ENCODE measurements around the gene LRRC52. TPM values are rescaled to one million over a fixed set of nuclear protein-coding genes. Genes with fewer than 3 reads are reported as not detected.

Gene LRRC52
- total RNA-seq, 2 donors from 2014 or later, result not detected

- 17 to 29% methylated on average over 4 of the region's 4 CpGs for WGBS, 2 donors
- H3K27ac ChIP-seq, result no peak overlapping the region
- no peaks in the 10 kb centered on the region for H3K27me3 ChIP-seq
- no peak for ATAC-seq
- H3K4me3 ChIP-seq, result no peak overlapping the region
- TF ChIP-seq CTCF (IDR thresholded peaks at IDR 0.05), result no peak
- no peak for TF ChIP-seq POLR2A (IDR thresholded peaks at IDR 0.05)
- H3K9me3 ChIP-seq, result no peaks in the 10 kb centered on the region
- intact Hi-C loops (cut with DNase I), result no loop called here
- DNase-seq, result no peak
- H3K4me1 ChIP-seq, result no peaks in the 10 kb centered on the region
- H3K36me3 ChIP-seq (replicated peaks in 1 of 2; ENCODE audit: insufficient read depth in 1 of 2, low read depth in 2 of 2), result no peaks in the 10 kb centered on the region
Observed at GRCh38 chr1:165575468-165576099, 31.8 kb downstream of the LRRC52 start.

- no peak for TF ChIP-seq POLR2A (IDR thresholded peaks at IDR 0.05)
- no peak for TF ChIP-seq CTCF (IDR thresholded peaks at IDR 0.05)
- Histone ChIP-seq H3K27me3 (no peaks in the 10 kb centered on the region), H3K4me1 (no peaks in the 10 kb centered on the region), H3K27ac (no peak overlapping the region), H3K36me3 (replicated peaks in 1 of 2; ENCODE audit: insufficient read depth in 1 of 2, low read depth in 2 of 2) (no peaks in the 10 kb centered on the region), H3K4me3 (no peak overlapping the region), H3K9me3 (no peaks in the 10 kb centered on the region)
- 70 to 73% methylated on average over 2 of the region's 2 CpGs for WGBS, 2 donors
- no peak for ATAC-seq
- intact Hi-C loops (cut with DNase I), result no loop called here
- DNase-seq, result no peak
Observed at GRCh38 chr1:165576536-165576935, 32.7 kb downstream of the LRRC52 start.

GRCh38 chr1:165577707-165578106, 33.9 kb downstream of the LRRC52 start:
- DNase-seq (no peak), ATAC-seq (no peak)
- Histone ChIP-seq H3K27ac (no peak overlapping the region), H3K4me1 (no peaks in the 10 kb centered on the region), H3K4me3 (no peak overlapping the region), H3K36me3 (replicated peaks in 1 of 2; ENCODE audit: insufficient read depth in 1 of 2, low read depth in 2 of 2) (no peaks in the 10 kb centered on the region), H3K27me3 (no peaks in the 10 kb centered on the region), H3K9me3 (no peaks in the 10 kb centered on the region)
- intact Hi-C loops (cut with DNase I), result no loop called here
- TF ChIP-seq CTCF (IDR thresholded peaks at IDR 0.05) (no peak), POLR2A (IDR thresholded peaks at IDR 0.05) (no peak)
- WGBS, 2 donors, result 83 to 91% methylated on average over 3 of the region's 3 CpGs

GRCh38 chr1:165580931-165581871, 37.4 kb downstream of the LRRC52 start:
- Histone ChIP-seq H3K27ac (no peak overlapping the region), H3K9me3 (no peaks in the 10 kb centered on the region), H3K36me3 (replicated peaks in 1 of 2; ENCODE audit: insufficient read depth in 1 of 2, low read depth in 2 of 2) (no peaks in the 10 kb centered on the region), H3K4me3 (no peak overlapping the region), H3K27me3 (no peaks in the 10 kb centered on the region), H3K4me1 (no peaks in the 10 kb centered on the region)
- no peak for TF ChIP-seq POLR2A (IDR thresholded peaks at IDR 0.05)
- no peak for TF ChIP-seq CTCF (IDR thresholded peaks at IDR 0.05)
- 95 to 96% methylated on average over 23 to 24 of the region's 24 CpGs for WGBS, 2 donors
- ATAC-seq, result no peak
- intact Hi-C loops (cut with DNase I), result no loop called here
- no peak for DNase-seq

Measured in body of pancreas (tissue), 4 donors.